NCI-H460 (cell line): Measurements from ENCODE around the gene LTBP2. TPM values are rescaled to one million over a fixed set of nuclear protein-coding genes. Genes with fewer than 3 reads are reported as not detected.

ENCODE experiments used
- DNase-seq: peaks from one replicate; pipeline ENCODE4 v3.0.0-alpha.2; 2016; ENCODE audit warnings: low read depth; ENCODE audit errors: extremely low read depth
- total RNA-seq: library from RNA; depleted of rRNA; stranded (reverse); fragments of >200 nt; shearing (Covaris generic); gene quantifications from 2 replicates; pipeline ENCODE4 v1.2.3, GENCODE V29; 2014

Gene LTBP2
- total RNA-seq, 1 experiment from 2014 or later = 0.79 TPM

GRCh38 chr14:74614508-74615495, 2.8 kb upstream of the LTBP2 start:
- no peak for DNase-seq

- DNase-seq = no peak
Measured at GRCh38 chr14:74613211-74613914, 1.3 kb upstream of the LTBP2 start.

DNA sequence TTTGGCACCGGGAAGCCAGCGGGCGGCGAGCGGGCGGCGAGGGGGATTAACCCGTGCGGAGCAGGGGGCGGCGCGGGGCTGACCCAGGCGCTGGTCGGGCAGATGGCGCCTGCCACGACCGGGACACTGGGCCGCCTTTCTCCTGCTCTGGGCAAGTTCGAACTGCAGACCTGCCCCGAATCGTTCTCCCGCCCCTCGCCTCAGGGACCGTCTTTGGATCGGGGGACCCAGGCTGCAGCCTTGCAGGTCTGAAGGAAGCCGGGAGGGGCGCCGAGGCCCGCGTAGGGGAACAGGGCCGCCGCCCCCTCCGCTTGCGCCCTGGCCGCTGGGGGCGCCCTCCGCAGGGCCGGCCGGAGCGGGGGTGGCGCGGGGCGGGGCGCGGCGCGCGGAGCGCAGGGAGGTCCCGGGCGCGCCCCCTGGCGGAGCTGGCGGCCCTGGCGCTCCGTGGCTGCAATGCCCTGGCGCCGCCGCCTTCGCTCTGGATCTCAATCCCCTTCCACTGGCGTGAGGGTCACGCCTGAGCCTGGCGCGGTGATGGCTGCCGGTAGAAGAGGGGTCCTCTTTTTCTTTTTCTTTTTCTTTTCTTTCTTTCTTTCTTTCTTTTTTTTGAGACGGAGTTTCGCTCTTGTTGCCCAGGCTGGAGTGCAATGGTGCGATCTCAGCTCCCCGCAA, 449 bp upstream of the LTBP2 start:
- DNase-seq = peak; percentile 70

- no peak for DNase-seq
Measured at GRCh38 chr14:74610866-74611649, 979 bp downstream of the LTBP2 start.

DNA sequence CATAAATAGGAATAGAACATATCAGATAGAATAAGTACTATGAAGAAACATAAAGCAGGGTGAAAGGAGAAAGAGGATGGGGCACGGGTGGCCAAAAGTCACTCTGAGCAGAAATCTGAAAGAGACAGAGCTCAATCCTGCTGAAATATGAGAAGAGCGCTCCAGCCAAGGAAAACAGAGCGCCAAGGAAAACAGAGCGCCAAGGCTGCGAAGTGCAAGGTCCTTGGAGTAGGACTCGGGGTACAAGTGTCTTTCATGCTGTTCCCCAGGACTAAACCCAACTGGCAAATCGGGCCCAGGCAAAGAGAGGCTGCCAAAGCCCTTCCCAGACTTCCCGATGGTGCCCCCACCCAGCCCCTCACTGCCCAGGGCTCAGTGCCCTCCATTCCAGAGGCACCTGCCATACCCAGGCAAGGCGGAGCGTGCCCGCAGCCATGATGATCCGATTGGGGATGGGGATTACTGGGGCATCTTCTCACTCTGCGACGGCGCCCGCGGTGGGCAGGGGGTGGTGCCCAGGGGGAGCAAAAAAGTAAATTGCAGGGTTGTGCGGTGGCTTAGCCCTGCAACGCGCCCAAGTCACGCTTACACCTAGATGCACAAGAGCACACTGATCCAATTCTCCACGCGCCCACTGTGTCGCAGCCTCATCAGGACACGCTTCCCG, 1.7 kb downstream of the LTBP2 start:
- no peak for DNase-seq

DNA sequence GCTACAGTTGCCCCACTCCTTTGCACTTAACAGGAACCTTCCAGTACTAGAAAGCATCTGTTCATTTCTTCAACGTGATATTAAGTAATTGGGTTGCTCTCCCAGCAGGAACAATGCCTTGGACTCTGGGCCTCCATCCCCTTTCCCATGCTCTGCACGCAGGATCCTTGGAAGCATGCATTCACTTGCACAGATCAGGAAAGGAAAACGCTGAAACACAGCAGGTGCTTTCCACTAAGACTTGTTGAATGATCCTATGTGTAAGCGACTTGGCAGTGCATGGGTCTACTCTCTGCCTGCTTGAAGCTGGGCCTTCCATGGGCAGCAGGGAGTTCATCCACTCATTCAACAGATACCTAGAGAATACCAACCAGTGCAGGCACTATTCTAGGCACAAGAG, 2.3 kb downstream of the LTBP2 start:
- DNase-seq = no peak

GRCh38 chr14:74608959-74609611, 3.0 kb downstream of the LTBP2 start:
- peak; percentile 78 for DNase-seq

- DNase-seq = no peak
Measured at GRCh38 chr14:74606727-74607126, 5.3 kb downstream of the LTBP2 start.

DNA sequence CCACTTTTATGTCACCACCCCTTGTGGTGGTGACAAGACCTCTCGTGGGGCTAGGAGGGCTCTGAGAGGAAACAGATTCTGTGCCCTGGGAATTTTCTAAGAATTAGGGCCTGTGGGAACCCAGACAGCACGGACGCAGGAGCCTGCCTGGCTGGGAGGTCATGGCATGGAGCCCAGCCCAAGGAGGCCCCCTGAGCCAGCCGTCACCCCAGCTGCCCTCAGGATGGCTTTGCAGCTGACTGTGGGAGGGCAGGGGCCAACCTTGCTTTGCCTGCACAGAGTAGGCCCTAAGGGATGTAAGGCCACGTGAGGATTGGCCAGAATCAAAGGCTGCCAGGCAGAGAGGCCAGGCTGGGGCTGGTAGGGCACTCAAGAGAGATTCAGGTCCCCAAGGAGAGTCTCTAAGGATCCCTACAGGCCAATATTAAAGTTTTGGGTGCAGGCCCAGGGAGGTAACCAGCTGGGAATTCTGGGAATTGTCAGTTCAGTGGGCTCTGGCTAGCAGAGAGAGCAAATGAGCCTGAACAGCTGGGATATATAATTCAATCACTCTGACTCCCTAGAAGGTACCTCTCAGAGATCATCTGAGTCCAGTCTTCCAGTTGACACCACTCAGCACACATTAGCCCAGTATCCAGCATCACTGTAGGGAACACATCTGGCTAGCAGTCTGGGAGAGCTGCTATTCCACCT, 6.4 kb downstream of the LTBP2 start:
- DNase-seq = no peak

DNA sequence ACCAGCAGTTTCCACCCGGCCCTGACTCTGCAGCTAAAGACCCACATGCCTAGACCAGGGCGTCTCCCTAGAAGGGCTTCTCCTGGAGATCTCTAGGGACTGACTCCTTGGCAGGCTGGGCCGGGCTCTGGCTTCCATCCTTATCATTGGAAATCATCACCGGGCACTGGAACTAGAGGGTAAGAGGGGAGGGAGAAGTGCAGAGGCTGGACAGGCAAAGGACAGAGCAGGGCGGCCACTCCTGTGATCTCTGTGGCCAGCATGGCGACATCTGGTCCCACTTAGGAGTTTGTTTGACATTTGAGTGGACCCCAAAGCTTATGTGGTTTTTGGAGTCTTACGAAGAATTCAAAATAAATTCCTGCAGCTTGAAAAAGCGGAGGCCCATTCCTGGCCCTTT, 7.1 kb downstream of the LTBP2 start:
- no peak for DNase-seq

DNA sequence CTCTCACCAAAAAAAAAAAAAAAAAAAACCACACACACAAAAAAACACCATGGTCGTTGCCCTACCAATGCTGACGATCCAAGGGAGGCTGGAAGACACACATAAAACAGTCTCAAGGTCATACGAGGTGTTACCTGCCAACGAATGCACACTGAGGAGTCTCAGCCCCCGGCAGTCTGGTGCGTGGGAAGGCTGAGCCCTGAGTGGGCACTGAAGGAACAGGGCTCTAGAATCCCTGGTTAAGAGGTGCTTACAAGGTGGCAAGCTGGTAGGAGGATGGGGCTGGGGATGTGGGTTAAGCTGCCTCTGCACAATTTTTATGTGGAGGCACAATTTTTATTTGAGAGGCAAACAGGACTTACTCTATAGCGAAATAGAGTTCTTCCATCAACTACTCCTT, 7.9 kb downstream of the LTBP2 start:
- no peak for DNase-seq

GRCh38 chr14:74601982-74602381, 10.1 kb downstream of the LTBP2 start:
- DNase-seq = no peak

GRCh38 chr14:74599946-74600345, 12.1 kb downstream of the LTBP2 start:
- no peak for DNase-seq

DNA sequence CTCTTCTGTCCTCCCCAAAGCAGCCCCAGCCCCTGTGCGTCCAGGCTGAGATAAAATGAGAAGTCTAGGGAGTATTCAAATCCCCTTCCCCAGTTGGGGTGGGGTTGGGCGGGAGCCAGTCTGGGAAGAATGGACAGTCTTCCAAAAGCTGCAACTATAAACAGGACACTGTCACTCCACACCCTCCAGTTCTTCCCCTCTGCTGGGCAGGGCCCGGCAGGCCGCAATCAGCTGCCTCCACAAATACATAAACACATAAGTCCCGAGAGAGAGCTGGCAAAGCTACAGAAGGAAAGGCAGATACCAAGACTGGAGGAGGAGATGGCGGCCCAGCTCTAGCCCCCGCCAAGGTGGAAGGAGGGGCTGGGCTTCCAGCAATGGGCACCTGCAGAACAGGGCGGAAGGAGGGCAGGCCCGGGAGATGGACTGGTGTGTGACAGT, 12.7 kb downstream of the LTBP2 start:
- DNase-seq = no peak

DNA sequence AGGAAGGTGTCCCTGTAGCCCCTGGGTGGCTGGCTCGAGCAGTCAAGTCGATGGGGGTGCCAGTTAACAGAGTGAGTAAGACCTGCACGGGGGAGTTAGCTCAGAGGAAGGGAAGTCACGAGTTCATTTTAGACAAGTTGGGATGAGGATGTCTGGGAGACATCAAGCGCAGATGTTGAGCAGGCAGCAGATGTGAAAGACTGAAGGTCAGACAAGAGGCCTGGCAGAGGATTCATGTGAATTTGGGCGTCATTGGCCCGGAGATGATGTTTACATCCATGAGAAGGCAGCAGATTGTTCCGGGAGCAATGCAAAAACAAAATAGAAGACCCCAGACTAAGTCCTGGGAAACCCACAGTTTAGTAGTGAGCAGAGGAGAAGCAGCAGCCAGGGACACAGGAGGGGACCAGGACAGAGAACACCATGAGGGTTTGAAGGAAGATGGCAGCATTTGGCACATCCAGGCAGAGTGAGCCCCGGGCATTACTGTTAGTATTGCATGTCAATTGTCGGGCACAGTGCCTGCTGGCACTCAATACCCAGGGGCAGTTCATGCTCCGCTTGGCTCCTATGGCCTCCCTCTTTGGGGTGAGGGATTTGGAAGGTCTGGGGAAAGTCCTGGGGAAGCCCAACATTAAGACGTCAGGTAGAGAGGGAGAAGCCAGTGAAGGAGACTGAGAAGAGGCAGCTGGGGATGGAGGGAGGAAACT, 15.1 kb downstream of the LTBP2 start:
- DNase-seq = no peak

GRCh38 chr14:74595006-74595735, 16.9 kb downstream of the LTBP2 start:
- DNase-seq = no peak

- DNase-seq = no peak
Measured at GRCh38 chr14:74594606-74595005, 17.4 kb downstream of the LTBP2 start.
